Right cardiac atrium (tissue), 5 donors: ENCODE measurements around the gene STMN3. TPM values are rescaled to one million over a fixed set of nuclear protein-coding genes. Genes with fewer than 3 reads are reported as not detected.
"Not testable (repeated sequence)": the region's sequence is repeated elsewhere in the genome, so short reads cannot be mapped to it uniquely, and the experiment has no call there.

Experiments
- ATAC-seq, 2 donors: fragments of 200-7000 bp; cut with Tn5 transposase; one replicate each; pipeline versions ENCODE4 v1.8.0 to v1.9.1; 2020; ENCODE audit warnings: moderate library complexity in 2 of 2, mild to moderate bottlenecking in 1 of 2
- DNase-seq, 3 donors: peaks; one replicate each; pipeline ENCODE4 v3.0.0-alpha.2; 2020
- H3K27ac ChIP-seq: one replicate; pipeline ENCODE4 v1.5.1; 2013; ENCODE audit warnings: mild to moderate bottlenecking, low read length, control low read depth, moderate library complexity
- H3K27me3 ChIP-seq: one replicate; pipeline ENCODE4 v1.6.1; 2013; ENCODE audit not compliant: control insufficient read depth, insufficient read depth
- H3K4me1 ChIP-seq: one replicate; pipeline ENCODE4 v1.6.1; 2013; ENCODE audit warnings: low read length; ENCODE audit not compliant: control insufficient read depth, insufficient read depth
- H3K4me3 ChIP-seq: one replicate; pipeline ENCODE4 v1.5.1; 2013; ENCODE audit warnings: low read length, control low read depth
- H3K9me3 ChIP-seq: one replicate; pipeline ENCODE4 v1.6.1; 2013; ENCODE audit warnings: low read length; ENCODE audit not compliant: control insufficient read depth
- WGBS: extraction: QIAGEN DNeasy Blood & Tissue Kit; methylation state at CpG from one replicate; pipeline ENCODE4 v1.1.7; 2013; 5-methylcytosine and 5-hydroxymethylcytosine counted together
- intact Hi-C, 4 donors: fragments of 100-400 bp; cut with DNase I; formaldehyde crosslinking; loops; one replicate each; pipeline versions ENCODE4 v1.11.0 to v1.14.0; 2022 to 2023
- polyA plus RNA-seq: library from polyadenylated mRNA; stranded (reverse); fragments of 200-250 nt; gene quantifications from one replicate; pipeline ENCODE4 v1.2.3, GENCODE V29; 2013
- total RNA-seq, 4 donors: library from RNA; stranded (reverse); fragmentation: NEBNext Ultra II Directional; extraction: Animal tissue kit (Norgen Biotek cat#: 25700); gene quantifications; one replicate each; pipeline ENCODE4 v1.2.1, GENCODE V29; 2021
- donor health status: healthy with polysubstance abuse.
- donor health status: DM: no; HTN: yes; CAD: no.
- donor health status: DM: no; HTN: no; CAD: no.
- donor health status: DM: no; HTN: yes; CAD: no; lungs with severe emphysema.
- donor health status: DM: yes; HTN: yes; CAD: no.

STMN3 gene
- total and polyA plus RNA-seq, 5 donors = 4.0 to 9.3 (median 6.2) TPM

- Histone ChIP-seq H3K9me3 (no peaks in the 10 kb centered on the region), H3K4me1 (no peaks in the 10 kb centered on the region), H3K27ac (no peak overlapping the region), H3K4me3 (no peak overlapping the region), H3K27me3 (no peaks in the 10 kb centered on the region)
- 92% methylated on average over 16 of the region's 16 CpGs for WGBS
- intact Hi-C loops = no loop called here
- DNase-seq (peak in 1 of 3 donors; percentile 12), ATAC-seq (no peak)
Observed at GRCh38 chr20:63619086-63619485, 34.1 kb downstream of the STMN3 start.

GRCh38 chr20:63618291-63618980 is 34.8 kb downstream of the STMN3 start:
- H3K27me3 ChIP-seq = no peaks in the 10 kb centered on the region
- intact Hi-C loops = no loop called here
- no peak overlapping the region for H3K27ac ChIP-seq
- H3K4me3 ChIP-seq = no peak overlapping the region
- H3K4me1 ChIP-seq = no peaks in the 10 kb centered on the region
- WGBS = 86% methylated on average over 11 of the region's 11 CpGs
- ATAC-seq = peak in 1 of 2 donors; percentile 5
- no peaks in the 10 kb centered on the region for H3K9me3 ChIP-seq
- DNase-seq = peak in 1 of 3 donors; percentile 17

- no peaks in the 10 kb centered on the region for H3K27me3 ChIP-seq
- H3K9me3 ChIP-seq = no peaks in the 10 kb centered on the region
- H3K4me3 ChIP-seq = no peak overlapping the region
- DNase-seq = peak in 1 of 3 donors; percentile 31
- no peak overlapping the region for H3K27ac ChIP-seq
- intact Hi-C loops = no loop called here
- no peak for ATAC-seq
- no peaks in the 10 kb centered on the region for H3K4me1 ChIP-seq
- 86% methylated on average over 8 of the region's 8 CpGs for WGBS
Observed at GRCh38 chr20:63617876-63618265, 35.4 kb downstream of the STMN3 start.

GRCh38 chr20:63617092-63617875 is 35.9 kb downstream of the STMN3 start:
- ATAC-seq (peak in 1 of 2 donors; percentile 22), DNase-seq (peak in 1 of 3 donors; percentile 64)
- no peak overlapping the region for H3K27ac ChIP-seq
- WGBS = 94% methylated on average over 41 of the region's 41 CpGs
- no peaks in the 10 kb centered on the region for H3K27me3 ChIP-seq
- H3K4me3 ChIP-seq = no peak overlapping the region
- H3K9me3 ChIP-seq = no peaks in the 10 kb centered on the region
- intact Hi-C loops = no loop called here
- no peaks in the 10 kb centered on the region for H3K4me1 ChIP-seq

- WGBS = 83% methylated on average over 18 of the region's 18 CpGs
- not testable (repeated sequence) for H3K4me3 ChIP-seq, H3K9me3 ChIP-seq, H3K4me1 ChIP-seq, H3K27me3 ChIP-seq, DNase-seq, ATAC-seq, H3K27ac ChIP-seq
- intact Hi-C loops = loop anchor here in 1 of 4 donors (2.0 kb wide), 1 partner anchor 77 kb away; the partner anchor contains the start of gene PTK6
Observed at GRCh38 chr20:63613863-63614594, 39.2 kb downstream of the STMN3 start.

- Histone ChIP-seq H3K4me1 (no peaks in the 10 kb centered on the region), H3K9me3 (no peaks in the 10 kb centered on the region), H3K27ac (no peak overlapping the region), H3K27me3 (no peaks in the 10 kb centered on the region), H3K4me3 (no peak overlapping the region)
- 77% methylated on average over 20 of the region's 20 CpGs for WGBS
- DNase-seq (no peak), ATAC-seq (peak; percentile 36 to 55)
- intact Hi-C loops = loop anchor here in 1 of 4 donors (2.0 kb wide), 1 partner anchor 76 kb away; the partner anchor contains the start of gene PTK6
Observed at GRCh38 chr20:63612276-63612931, 40.8 kb downstream of the STMN3 start.

GRCh38 chr20:63611646-63612045 is 41.6 kb downstream of the STMN3 start:
- ATAC-seq (no peak), DNase-seq (no peak)
- WGBS = 87% methylated on average over 10 of the region's 10 CpGs
- intact Hi-C loops = loop anchor here in 1 of 4 donors (2.0 kb wide), 1 partner anchor 75 kb away; the partner anchor contains the start of gene PTK6
- Histone ChIP-seq H3K27me3 (no peaks in the 10 kb centered on the region), H3K9me3 (no peaks in the 10 kb centered on the region), H3K4me3 (no peak overlapping the region), H3K4me1 (no peaks in the 10 kb centered on the region), H3K27ac (no peak overlapping the region)

GRCh38 chr20:63610581-63611435 is 42.4 kb downstream of the STMN3 start:
- Histone ChIP-seq H3K27ac (no peak overlapping the region), H3K4me1 (no peaks in the 10 kb centered on the region), H3K9me3 (no peaks in the 10 kb centered on the region), H3K4me3 (no peak overlapping the region), H3K27me3 (no peaks in the 10 kb centered on the region)
- WGBS = 88% methylated on average over 17 of the region's 17 CpGs
- no peak for DNase-seq
- intact Hi-C loops = no loop called here
- no peak for ATAC-seq

- H3K4me3 ChIP-seq = no peak overlapping the region
- DNase-seq = no peak
- H3K4me1 ChIP-seq = no peaks in the 10 kb centered on the region
- no peak overlapping the region for H3K27ac ChIP-seq
- ATAC-seq = no peak
- 69% methylated on average over 9 of the region's 9 CpGs for WGBS
- intact Hi-C loops = no loop called here
- H3K27me3 ChIP-seq = no peaks in the 10 kb centered on the region
- H3K9me3 ChIP-seq = no peaks in the 10 kb centered on the region
Observed at GRCh38 chr20:63606686-63607085, 46.5 kb downstream of the STMN3 start.

GRCh38 chr20:63602321-63602720 is 50.9 kb downstream of the STMN3 start:
- WGBS = 90% methylated on average over 3 of the region's 3 CpGs
- Histone ChIP-seq H3K27me3 (no peaks in the 10 kb centered on the region), H3K27ac (no peak overlapping the region), H3K9me3 (no peaks in the 10 kb centered on the region), H3K4me3 (no peak overlapping the region), H3K4me1 (no peaks in the 10 kb centered on the region)
- DNase-seq = no peak
- no peak for ATAC-seq
- intact Hi-C loops = no loop called here
